GM23338 (cell line): ENCODE results near the gene WNT4. TPM values are rescaled to one million over a fixed set of nuclear protein-coding genes. Genes with fewer than 3 reads are reported as not detected.

Experiments
- ATAC-seq: fragments of 200-7000 bp; cut with Tn5 transposase; 3 replicates; pipeline ENCODE4 v1.9.1; 2020
- DNase-seq: peaks from one replicate; pipeline ENCODE4 v3.0.0-alpha.2; 2015; ENCODE audit warnings: low spot score
- H2AFZ ChIP-seq: fragments of 200-600 bp; sonication (generic); 2 replicates; pipeline ENCODE4 v1.8.0; 2016; ENCODE audit warnings: antibody characterized with exemption, mild to moderate bottlenecking, moderate library complexity
- H3F3A ChIP-seq: fragments of 200-600 bp; sonication (generic); replicated peaks from 2 replicates; pipeline ENCODE4 v1.8.0; 2017; ENCODE audit warnings: antibody characterized with exemption, mixed run types, low read depth
- H3K27ac ChIP-seq: fragments of 200-600 bp; sonication (generic); 2 replicates; pipeline ENCODE4 v1.6.1; 2016; ENCODE audit warnings: low read depth
- H3K27me3 ChIP-seq: fragments of 200-600 bp; sonication (generic); 2 replicates; pipeline ENCODE4 v1.8.0; 2016; ENCODE audit warnings: mild to moderate bottlenecking, mixed run types, moderate library complexity; ENCODE audit not compliant: insufficient read depth
- H3K36me3 ChIP-seq: fragments of 200-600 bp; sonication (generic); 2 replicates; pipeline ENCODE4 v1.8.0; 2016; ENCODE audit warnings: mild to moderate bottlenecking; ENCODE audit not compliant: insufficient read depth
- H3K4me1 ChIP-seq: fragments of 200-600 bp; sonication (generic); 2 replicates; pipeline ENCODE4 v1.8.0; 2016; ENCODE audit warnings: mild to moderate bottlenecking, moderate library complexity; ENCODE audit not compliant: insufficient read depth
- H3K4me2 ChIP-seq: fragments of 200-600 bp; sonication (generic); 2 replicates; pipeline ENCODE4 v1.7.1; 2017; ENCODE audit warnings: mixed run types
- H3K4me3 ChIP-seq: fragments of 200-600 bp; sonication (generic); 2 replicates; pipeline ENCODE4 v1.6.1; 2016; ENCODE audit warnings: mixed run types
- H3K79me2 ChIP-seq: fragments of 200-600 bp; sonication (generic); replicated peaks from 2 replicates; pipeline ENCODE4 v1.8.0; 2017; ENCODE audit warnings: mild to moderate bottlenecking; ENCODE audit not compliant: insufficient read depth
- H3K9me2 ChIP-seq: fragments of 200-600 bp; sonication (generic); 2 replicates; pipeline ENCODE4 v1.8.0; 2017; ENCODE audit not compliant: insufficient read depth
- H4K20me1 ChIP-seq: fragments of 200-600 bp; sonication (generic); replicated peaks from 2 replicates; pipeline ENCODE4 v1.8.0; 2017; ENCODE audit warnings: mild to moderate bottlenecking; ENCODE audit not compliant: insufficient read depth
- H3K27ac Mint-ChIP-seq: 2 replicates; pipeline ENCODE4 v1.8.0; 2020; ENCODE audit warnings: inconsistent platforms, mild to moderate bottlenecking, moderate library complexity, mixed read lengths
- H3K27me3 Mint-ChIP-seq: 3 replicates; pipeline ENCODE4 v1.8.0; 2022; ENCODE audit warnings: low read depth, mild to moderate bottlenecking, moderate library complexity, mixed read lengths, inconsistent platforms; ENCODE audit not compliant: insufficient read depth, poor library complexity
- H3K36me3 Mint-ChIP-seq: 3 replicates; pipeline ENCODE4 v1.8.0; 2021; ENCODE audit warnings: low read depth, mild to moderate bottlenecking, inconsistent platforms, moderate library complexity, mixed read lengths
- H3K4me1 Mint-ChIP-seq: 3 replicates; pipeline ENCODE4 v1.8.0; 2020; ENCODE audit warnings: mild to moderate bottlenecking, inconsistent platforms, mixed read lengths
- H3K4me3 Mint-ChIP-seq: 3 replicates; pipeline ENCODE4 v1.8.0; 2021; ENCODE audit warnings: moderate library complexity, mild to moderate bottlenecking, inconsistent platforms, mixed read lengths
- H3K9me3 Mint-ChIP-seq: 3 replicates; pipeline ENCODE4 v1.8.0; 2020; ENCODE audit warnings: moderate library complexity, mild to moderate bottlenecking, inconsistent platforms, mixed read lengths
- EZH2 ChIP-seq: fragments of 200-600 bp; sonication (generic); IDR thresholded peaks from one replicate; pipeline ENCODE4 v1.8.0; 2017; ENCODE audit warnings: antibody characterized with exemption, mild to moderate bottlenecking, low read depth; ENCODE audit not compliant: unreplicated experiment
- JUNB ChIP-seq: IDR thresholded peaks from one replicate; pipeline ENCODE4 v1.6.1; 2016; ENCODE audit warnings: antibody characterized with exemption; ENCODE audit not compliant: unreplicated experiment
- POLR2AphosphoS5 ChIP-seq: IDR thresholded peaks from 2 replicates; pipeline ENCODE4 v1.6.1; 2016; ENCODE audit warnings: antibody characterized with exemption, low read depth
- STAT1 ChIP-seq: IDR thresholded peaks from one replicate; pipeline ENCODE4 v1.6.1; 2016; ENCODE audit warnings: antibody characterized with exemption; ENCODE audit not compliant: unreplicated experiment
- ZNF114 ChIP-seq: fragments of 250-450 bp; sonication (Bioruptor Pico); IDR thresholded peaks from 2 replicates; pipeline ENCODE4 v1.5.0; 2020; ENCODE audit warnings: mild to moderate bottlenecking, moderate library complexity
- ZNF331 ChIP-seq: fragments of 250-450 bp; sonication (Bioruptor Pico); IDR thresholded peaks from 2 replicates; pipeline ENCODE4 v1.5.0; 2020; ENCODE audit warnings: low read depth, mild to moderate bottlenecking, moderate library complexity
- polyA plus RNA-seq: library from polyadenylated mRNA; unstranded; fragments of >200 nt; fragmentation: Nextera tagmentation; extraction: Ambion mirVana; gene quantifications from 2 replicates; pipeline ENCODE4 v1.2.1, GENCODE V29; 2016
- total RNA-seq: library from RNA; depleted of rRNA; stranded (reverse); fragments of >200 nt; shearing (Covaris generic); gene quantifications from 2 replicates; pipeline ENCODE4 v1.2.3, GENCODE V29; 2014
- TF ChIP-seq, protein P1 (sequence below), 2 experiments: fragments of 200-600 bp in 1 of 2; sonication (generic) in 1 of 2; conservative IDR thresholded peaks; 2 replicates each; pipeline versions ENCODE4 v1.5.1 to v1.6.1; 2016 to 2017; ENCODE audit warnings: antibody characterized with exemption in 2 of 2, low read depth in 2 of 2, mild to moderate bottlenecking in 2 of 2, moderate library complexity in 1 of 2
- TF ChIP-seq, protein P2 (sequence below): IDR thresholded peaks from one replicate; pipeline ENCODE4 v1.6.1; 2018; ENCODE audit warnings: antibody characterized with exemption; ENCODE audit not compliant: unreplicated experiment

Gene WNT4
- total and polyA plus RNA-seq, 2 experiments from 2014 or later = 0.59 to 0.79 TPM

DNA sequence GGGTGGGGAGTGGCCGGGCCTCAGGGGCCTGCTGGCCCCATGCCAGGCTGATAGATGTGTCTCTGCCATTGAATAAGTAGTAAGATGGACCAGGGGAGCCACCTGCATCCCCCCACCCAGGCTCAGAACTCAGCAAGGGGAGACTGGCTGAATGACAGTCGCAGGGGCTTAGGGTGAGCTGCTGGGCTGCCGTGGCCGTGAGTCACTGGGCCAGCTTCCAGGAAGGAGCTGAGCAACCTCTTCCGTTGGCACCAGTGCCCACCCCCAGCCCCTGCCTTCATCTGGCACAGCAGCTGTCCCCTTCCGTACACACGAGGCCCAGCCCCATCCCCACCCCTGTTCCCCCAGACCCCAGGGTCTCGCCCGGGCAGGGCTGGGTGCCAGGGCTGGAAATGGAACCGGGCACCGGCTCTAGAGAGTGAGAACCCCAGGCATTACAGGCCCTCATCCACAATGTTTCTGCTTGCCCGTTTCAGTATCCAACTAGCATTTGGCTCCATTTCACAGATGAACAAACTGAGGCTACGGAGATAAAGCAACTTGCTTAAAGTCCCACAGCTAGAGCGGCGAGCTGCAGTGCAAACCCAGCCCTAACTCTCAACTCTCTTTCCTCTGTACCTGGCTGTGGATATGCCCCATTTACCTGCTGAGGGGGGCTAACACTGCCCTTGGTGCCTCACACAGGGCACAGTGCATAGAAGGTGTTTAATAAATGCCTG lies 10.2 kb downstream of the WNT4 start:
- H3K4me1 ChIP-seq = peaks cover 21% of the 10 kb centered on the region
- no peak overlapping the region for H2AFZ ChIP-seq
- H3K9me3 Mint-ChIP-seq = no peaks in the 10 kb centered on the region; the same call in 2 of the 3 replicates
- no peak overlapping the region for H3K4me3 ChIP-seq
- no peaks in the 10 kb centered on the region for H3K36me3 ChIP-seq
- no peak for DNase-seq
- H3K4me2 ChIP-seq = no peak overlapping the region
- peaks cover 14% of the 10 kb centered on the region for H3K27me3 Mint-ChIP-seq
- no peaks in the 10 kb centered on the region; the same call in 1 of the 2 replicates for H4K20me1 ChIP-seq
- H3K9me2 ChIP-seq = no peaks in the 10 kb centered on the region
- H3K4me3 Mint-ChIP-seq = no peak overlapping the region
- no peak overlapping the region for H3K27ac Mint-ChIP-seq
- no peaks in the 10 kb centered on the region for H3K79me2 ChIP-seq
- H3K4me1 Mint-ChIP-seq = peaks cover 26% of the 10 kb centered on the region
- H3F3A ChIP-seq = 0 out of 2 replicates have a peak, but pooled peaks cover 3% of the 10 kb centered on the region
- no peaks in the 10 kb centered on the region for H3K27me3 ChIP-seq
- no peaks in the 10 kb centered on the region for H3K36me3 Mint-ChIP-seq
- TF ChIP-seq JUNB (no peak), ZNF114 (CRISPR knock-in tag) (no peak)
- TF ChIP-seq, protein P1, sequence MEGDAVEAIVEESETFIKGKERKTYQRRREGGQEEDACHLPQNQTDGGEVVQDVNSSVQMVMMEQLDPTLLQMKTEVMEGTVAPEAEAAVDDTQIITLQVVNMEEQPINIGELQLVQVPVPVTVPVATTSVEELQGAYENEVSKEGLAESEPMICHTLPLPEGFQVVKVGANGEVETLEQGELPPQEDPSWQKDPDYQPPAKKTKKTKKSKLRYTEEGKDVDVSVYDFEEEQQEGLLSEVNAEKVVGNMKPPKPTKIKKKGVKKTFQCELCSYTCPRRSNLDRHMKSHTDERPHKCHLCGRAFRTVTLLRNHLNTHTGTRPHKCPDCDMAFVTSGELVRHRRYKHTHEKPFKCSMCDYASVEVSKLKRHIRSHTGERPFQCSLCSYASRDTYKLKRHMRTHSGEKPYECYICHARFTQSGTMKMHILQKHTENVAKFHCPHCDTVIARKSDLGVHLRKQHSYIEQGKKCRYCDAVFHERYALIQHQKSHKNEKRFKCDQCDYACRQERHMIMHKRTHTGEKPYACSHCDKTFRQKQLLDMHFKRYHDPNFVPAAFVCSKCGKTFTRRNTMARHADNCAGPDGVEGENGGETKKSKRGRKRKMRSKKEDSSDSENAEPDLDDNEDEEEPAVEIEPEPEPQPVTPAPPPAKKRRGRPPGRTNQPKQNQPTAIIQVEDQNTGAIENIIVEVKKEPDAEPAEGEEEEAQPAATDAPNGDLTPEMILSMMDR (conservative IDR thresholded peaks at IDR 0.05; ENCODE audit: low read depth in 2 of 2) = no peak
- H3K27ac ChIP-seq = no peak overlapping the region
- no peak for ATAC-seq

DNA sequence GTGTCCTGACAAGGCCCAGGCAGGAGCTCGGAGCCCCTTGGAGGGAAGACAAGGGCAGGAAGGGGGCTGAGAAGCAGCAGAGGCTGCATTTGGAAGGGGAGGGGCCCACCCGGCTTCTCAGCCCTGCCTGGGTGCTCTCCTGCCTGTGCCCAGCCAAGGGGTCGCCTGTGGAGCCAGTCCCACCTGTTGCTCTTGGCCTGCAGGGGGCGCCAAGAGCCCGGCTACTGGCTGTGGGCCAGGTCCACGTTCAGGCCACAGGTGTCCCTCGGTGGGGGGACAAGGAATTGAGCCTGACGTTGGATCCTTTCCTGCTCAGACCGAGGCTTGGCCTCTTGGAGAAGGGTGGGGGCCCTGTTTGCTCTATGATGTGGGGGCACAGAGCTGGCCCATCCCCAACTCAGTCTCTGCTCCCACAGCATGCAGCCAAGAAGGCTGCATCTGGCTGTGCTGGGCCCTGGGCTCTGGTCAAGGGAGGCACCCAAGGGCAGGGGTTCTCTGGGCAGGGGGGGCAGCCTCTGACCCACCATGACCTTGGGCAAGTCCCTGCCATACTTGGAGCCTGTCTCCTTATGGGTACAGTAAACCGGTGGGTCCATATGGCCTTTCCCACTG lies 10.9 kb downstream of the WNT4 start:
- H3K36me3 ChIP-seq = no peaks in the 10 kb centered on the region
- H3K4me3 ChIP-seq = no peak overlapping the region
- no peaks in the 10 kb centered on the region for H3K36me3 Mint-ChIP-seq
- TF ChIP-seq ZNF331 (CRISPR knock-in tag) (no peak), STAT1 (no peak), ZNF114 (CRISPR knock-in tag) (no peak), EZH2 (no peak), POLR2AphosphoS5 (no peak)
- TF ChIP-seq, protein P2, sequence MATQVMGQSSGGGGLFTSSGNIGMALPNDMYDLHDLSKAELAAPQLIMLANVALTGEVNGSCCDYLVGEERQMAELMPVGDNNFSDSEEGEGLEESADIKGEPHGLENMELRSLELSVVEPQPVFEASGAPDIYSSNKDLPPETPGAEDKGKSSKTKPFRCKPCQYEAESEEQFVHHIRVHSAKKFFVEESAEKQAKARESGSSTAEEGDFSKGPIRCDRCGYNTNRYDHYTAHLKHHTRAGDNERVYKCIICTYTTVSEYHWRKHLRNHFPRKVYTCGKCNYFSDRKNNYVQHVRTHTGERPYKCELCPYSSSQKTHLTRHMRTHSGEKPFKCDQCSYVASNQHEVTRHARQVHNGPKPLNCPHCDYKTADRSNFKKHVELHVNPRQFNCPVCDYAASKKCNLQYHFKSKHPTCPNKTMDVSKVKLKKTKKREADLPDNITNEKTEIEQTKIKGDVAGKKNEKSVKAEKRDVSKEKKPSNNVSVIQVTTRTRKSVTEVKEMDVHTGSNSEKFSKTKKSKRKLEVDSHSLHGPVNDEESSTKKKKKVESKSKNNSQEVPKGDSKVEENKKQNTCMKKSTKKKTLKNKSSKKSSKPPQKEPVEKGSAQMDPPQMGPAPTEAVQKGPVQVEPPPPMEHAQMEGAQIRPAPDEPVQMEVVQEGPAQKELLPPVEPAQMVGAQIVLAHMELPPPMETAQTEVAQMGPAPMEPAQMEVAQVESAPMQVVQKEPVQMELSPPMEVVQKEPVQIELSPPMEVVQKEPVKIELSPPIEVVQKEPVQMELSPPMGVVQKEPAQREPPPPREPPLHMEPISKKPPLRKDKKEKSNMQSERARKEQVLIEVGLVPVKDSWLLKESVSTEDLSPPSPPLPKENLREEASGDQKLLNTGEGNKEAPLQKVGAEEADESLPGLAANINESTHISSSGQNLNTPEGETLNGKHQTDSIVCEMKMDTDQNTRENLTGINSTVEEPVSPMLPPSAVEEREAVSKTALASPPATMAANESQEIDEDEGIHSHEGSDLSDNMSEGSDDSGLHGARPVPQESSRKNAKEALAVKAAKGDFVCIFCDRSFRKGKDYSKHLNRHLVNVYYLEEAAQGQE = no peak
- TF ChIP-seq, protein P1 (conservative IDR thresholded peaks at IDR 0.05; ENCODE audit: low read depth in 2 of 2) = peak; percentile 87 to 98
- peaks cover 11% of the 10 kb centered on the region for H3K27me3 Mint-ChIP-seq
- DNase-seq (peak; percentile 83), ATAC-seq (peak; percentile 89)
- peaks cover 23% of the 10 kb centered on the region for H3K4me1 Mint-ChIP-seq
- no peak overlapping the region for H3K4me3 Mint-ChIP-seq
- H4K20me1 ChIP-seq = no peaks in the 10 kb centered on the region; the same call in 1 of the 2 replicates
- no peak overlapping the region for H3K4me2 ChIP-seq
- H3K27ac Mint-ChIP-seq = no peak overlapping the region
- no peaks in the 10 kb centered on the region for H3K9me2 ChIP-seq
- H2AFZ ChIP-seq = no peak overlapping the region
- peaks cover 15% of the 10 kb centered on the region; the same call in 1 of the 2 replicates for H3K4me1 ChIP-seq
- H3F3A ChIP-seq = 0 out of 2 replicates have a peak, but pooled peaks cover 3% of the 10 kb centered on the region
- H3K79me2 ChIP-seq = no peaks in the 10 kb centered on the region
- no peaks in the 10 kb centered on the region for H3K27me3 ChIP-seq
- no peaks in the 10 kb centered on the region; the same call in 2 of the 3 replicates for H3K9me3 Mint-ChIP-seq
- no peak overlapping the region for H3K27ac ChIP-seq
